A172 (cell line): ENCODE data around the gene BPTF. TPM values are rescaled to one million over a fixed set of nuclear protein-coding genes. Genes with fewer than 3 reads are reported as not detected.
"Not testable (repeated sequence)": the region's sequence is repeated elsewhere in the genome, so short reads cannot be mapped to it uniquely, and the experiment has no call there.

Experiments used
- DNase-seq: peaks from one replicate; pipeline ENCODE4 v3.0.0-alpha.2; 2015; ENCODE audit warnings: low spot score
- total RNA-seq: library from RNA; depleted of rRNA; stranded (reverse); fragments of >200 nt; shearing (Covaris generic); gene quantifications from 2 replicates; pipeline ENCODE4 v1.2.3, GENCODE V29; 2014

BPTF gene
- total RNA-seq, 1 experiment from 2014 or later, result 36.9 TPM

GRCh38 chr17:67879662-67880061 is 54.4 kb downstream of the BPTF start:
- no peak for DNase-seq

GRCh38 chr17:67881083-67881482 is 55.8 kb downstream of the BPTF start:
- no peak for DNase-seq

GRCh38 chr17:67884741-67885140 is 59.4 kb downstream of the BPTF start:
- DNase-seq, result no peak

GRCh38 chr17:67891481-67892119 is 66.3 kb downstream of the BPTF start:
- DNase-seq, result peak; percentile 46

GRCh38 chr17:67902511-67903231 is 77.4 kb downstream of the BPTF start:
- DNase-seq, result no peak

GRCh38 chr17:67905298-67905697 is 80.0 kb downstream of the BPTF start:
- not testable (repeated sequence) for DNase-seq

GRCh38 chr17:67910117-67910803 is 85.0 kb downstream of the BPTF start:
- not testable (repeated sequence) for DNase-seq

GRCh38 chr17:67911059-67911782 is 85.9 kb downstream of the BPTF start:
- no peak for DNase-seq

- no peak for DNase-seq
These were observed 86.8 kb downstream of the BPTF start for GRCh38 chr17:67912088-67912487.

- DNase-seq, result no peak
These were observed 87.4 kb downstream of the BPTF start for GRCh38 chr17:67912656-67913055.

- no peak for DNase-seq
These were observed 94.9 kb downstream of the BPTF start for GRCh38 chr17:67920212-67920611.

- DNase-seq, result no peak
These were observed 97.2 kb downstream of the BPTF start for GRCh38 chr17:67922503-67922902.

- not testable (repeated sequence) for DNase-seq
These were observed 103.5 kb downstream of the BPTF start for GRCh38 chr17:67928842-67929241.

GRCh38 chr17:67931227-67931626 is 105.9 kb downstream of the BPTF start:
- DNase-seq, result no peak

GRCh38 chr17:67942810-67943209 is 117.5 kb downstream of the BPTF start:
- peak; percentile 21 for DNase-seq

GRCh38 chr17:67944035-67944434 is 118.7 kb downstream of the BPTF start:
- DNase-seq, result no peak

GRCh38 chr17:67946513-67946912 is 121.2 kb downstream of the BPTF start:
- DNase-seq, result no peak

- DNase-seq, result no peak
These were observed 122.1 kb downstream of the BPTF start for GRCh38 chr17:67947325-67947813.

- DNase-seq, result no peak
These were observed 125.6 kb downstream of the BPTF start for GRCh38 chr17:67950945-67951344.

GRCh38 chr17:67959510-67959909 is 134.2 kb downstream of the BPTF start:
- no peak for DNase-seq

- not testable (repeated sequence) for DNase-seq
These were observed 135.0 kb downstream of the BPTF start for GRCh38 chr17:67960276-67960675.

- not testable (repeated sequence) for DNase-seq
These were observed 136.9 kb downstream of the BPTF start for GRCh38 chr17:67962156-67962555.
